SH-SY5Y (cell line): ENCODE data around the gene YWHAH.

Experiments
- GATA2 ChIP-seq: IDR thresholded peaks from 2 replicates; pipeline ENCODE4 v1.6.1; 2011; ENCODE audit warnings: mild to moderate bottlenecking, low read depth, low read length
- GATA3 ChIP-seq: IDR thresholded peaks from 2 replicates; pipeline ENCODE4 v1.6.1; 2011; ENCODE audit warnings: low read depth, mild to moderate bottlenecking, low read length, moderate library complexity

The YWHAH gene

GRCh38 chr22:31970490-31971444 lies 26.4 kb downstream of the YWHAH start:
- no peak for TF ChIP-seq GATA2
- TF ChIP-seq GATA3, result no peak

GRCh38 chr22:31972180-31972579 lies 27.8 kb downstream of the YWHAH start:
- no peak for TF ChIP-seq GATA2
- TF ChIP-seq GATA3, result no peak

- no peak for TF ChIP-seq GATA2
- no peak for TF ChIP-seq GATA3
These were observed 29.4 kb downstream of the YWHAH start for GRCh38 chr22:31973739-31974138.

GRCh38 chr22:31977141-31977841 lies 33.0 kb downstream of the YWHAH start:
- TF ChIP-seq GATA3 (no peak), GATA2 (no peak)

GRCh38 chr22:31977939-31978338 lies 33.6 kb downstream of the YWHAH start:
- TF ChIP-seq GATA3, result no peak
- no peak for TF ChIP-seq GATA2

- no peak for TF ChIP-seq GATA2
- TF ChIP-seq GATA3, result no peak
These were observed 36.3 kb downstream of the YWHAH start for GRCh38 chr22:31980628-31981027.

GRCh38 chr22:31983911-31984656 lies 39.7 kb downstream of the YWHAH start:
- TF ChIP-seq GATA2 (no peak), GATA3 (no peak)

GRCh38 chr22:31987218-31987617 lies 42.9 kb downstream of the YWHAH start:
- TF ChIP-seq GATA2, result no peak
- no peak for TF ChIP-seq GATA3

GRCh38 chr22:31991102-31991839 lies 46.9 kb downstream of the YWHAH start:
- no peak for TF ChIP-seq GATA3
- TF ChIP-seq GATA2, result no peak

GRCh38 chr22:31995046-31995445 lies 50.7 kb downstream of the YWHAH start:
- no peak for TF ChIP-seq GATA2
- TF ChIP-seq GATA3, result no peak

GRCh38 chr22:31995807-31996206 lies 51.5 kb downstream of the YWHAH start:
- TF ChIP-seq GATA3, result no peak
- no peak for TF ChIP-seq GATA2

GRCh38 chr22:31998784-31999385 lies 54.5 kb downstream of the YWHAH start:
- TF ChIP-seq GATA2, result no peak
- no peak for TF ChIP-seq GATA3

- no peak for TF ChIP-seq GATA2
- TF ChIP-seq GATA3, result no peak
These were observed 55.8 kb downstream of the YWHAH start for GRCh38 chr22:32000181-32000580.
